ENCODE results near the gene PIAS1.
"Not testable (repeated sequence)": the region's sequence is repeated elsewhere in the genome, so short reads cannot be mapped to it uniquely, and the experiment has no call there.

The PIAS1 gene

GRCh38 chr15:68201879-68202261, 147.8 kb downstream of the PIAS1 start:
- no peak for DNase-seq (ENCODE audit: low read depth in 2 of 2, low spot score in 1 of 2)

DNA sequence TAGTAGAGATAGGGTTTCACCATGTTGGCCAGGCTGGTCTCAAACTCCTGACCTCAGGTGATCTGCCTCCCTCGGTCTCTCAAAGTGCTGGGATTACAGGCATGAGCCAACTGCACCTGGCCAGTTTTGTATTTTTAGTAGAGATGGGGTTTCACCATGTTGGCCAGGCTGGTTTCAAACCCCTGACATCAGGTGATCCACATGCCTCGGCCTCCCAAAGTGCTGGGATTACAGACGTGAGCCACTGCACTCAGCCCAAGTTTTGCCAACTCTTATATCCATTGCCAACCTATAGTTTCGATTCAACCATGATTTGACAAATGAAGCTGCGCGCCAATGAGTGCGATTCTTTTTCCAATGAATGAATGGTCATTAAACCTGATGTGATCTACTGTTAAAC, 148.9 kb downstream of the PIAS1 start:
- not testable (repeated sequence) for DNase-seq (ENCODE audit: low read depth in 2 of 2, low spot score in 1 of 2)

DNA sequence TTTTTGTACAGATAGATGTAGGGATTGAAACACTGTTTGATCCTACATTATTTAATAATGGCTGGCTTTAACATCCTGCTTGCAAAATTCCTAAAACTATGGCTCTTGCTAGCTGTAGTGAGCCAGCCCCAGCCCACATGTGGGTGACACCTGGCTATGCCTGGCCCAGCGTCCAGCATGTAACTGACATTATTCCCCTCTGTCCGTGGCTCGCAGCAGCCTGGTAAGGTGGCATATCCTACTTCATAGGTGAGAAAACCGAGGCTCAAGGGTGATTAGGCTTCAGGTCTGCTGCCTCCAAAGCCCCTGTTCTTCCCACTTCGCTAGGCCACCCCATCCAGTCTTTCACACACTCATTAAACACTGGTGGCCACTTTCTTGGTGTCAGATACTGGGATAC, 149.4 kb downstream of the PIAS1 start:
- no peak for DNase-seq (ENCODE audit: low read depth in 2 of 2, low spot score in 1 of 2)

DNA sequence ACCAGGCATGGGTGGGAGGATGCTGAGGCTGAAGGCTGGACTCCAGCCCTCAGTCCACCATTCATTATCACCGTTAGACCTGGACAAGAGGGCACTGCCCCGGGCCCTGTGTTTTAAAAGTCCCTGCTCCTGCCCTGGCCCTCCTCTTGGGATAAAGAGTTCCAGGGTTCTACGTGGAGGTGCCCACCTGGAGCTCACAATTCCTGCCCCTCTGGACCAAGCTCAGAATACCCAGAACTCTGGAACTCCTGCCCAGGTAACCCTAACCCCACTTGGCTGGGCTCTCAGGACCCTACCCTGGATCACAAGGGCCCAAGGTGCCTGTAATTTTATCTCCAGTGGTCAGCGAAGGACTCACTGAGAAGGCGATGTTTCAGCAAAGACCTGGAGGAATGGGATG, 149.8 kb downstream of the PIAS1 start:
- DNase-seq (ENCODE audit: low read depth in 2 of 2, low spot score in 1 of 2): no peak

GRCh38 chr15:68204361-68204760, 150.2 kb downstream of the PIAS1 start:
- no peak for DNase-seq (ENCODE audit: low read depth in 2 of 2, low spot score in 1 of 2)

GRCh38 chr15:68204776-68205557, 150.9 kb downstream of the PIAS1 start, which contains the start of gene CALML4:
Gene CALML4 (minus strand): TSS chr15:68205332. CDS start chr15:68205247, 85 bp downstream.
- no peak for DNase-seq (ENCODE audit: low read depth in 2 of 2, low spot score in 1 of 2)

GRCh38 chr15:68205558-68205944, 151.4 kb downstream of the PIAS1 start:
- no peak for DNase-seq (ENCODE audit: low read depth in 2 of 2, low spot score in 1 of 2)

- DNase-seq (ENCODE audit: low read depth in 2 of 2, low spot score in 1 of 2): no peak
Measured at GRCh38 chr15:68205954-68206539, 151.9 kb downstream of the PIAS1 start.

DNA sequence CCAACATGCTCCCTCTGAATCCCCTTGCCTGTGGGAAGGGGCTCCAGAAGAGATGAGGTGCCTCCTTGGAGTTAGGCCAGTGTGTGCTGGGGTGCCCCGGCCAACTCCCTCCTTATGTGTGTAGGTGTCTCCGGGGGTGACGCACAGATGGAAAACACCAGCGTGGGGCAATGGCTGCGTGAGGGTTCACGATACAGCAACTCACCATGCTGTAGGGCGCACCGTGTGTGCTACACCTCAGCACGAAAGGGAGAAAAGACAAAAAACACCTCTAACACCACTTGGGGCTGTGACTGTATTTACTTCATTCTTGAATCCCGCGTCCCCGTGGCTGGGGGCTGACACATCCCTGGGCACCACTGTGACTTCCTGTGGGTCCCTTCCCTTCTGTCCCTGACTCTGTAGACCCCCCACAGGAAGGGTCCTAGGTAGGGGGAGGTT, 152.6 kb downstream of the PIAS1 start:
- no peak for DNase-seq (ENCODE audit: low read depth in 2 of 2, low spot score in 1 of 2)

GRCh38 chr15:68207176-68207935, 153.2 kb downstream of the PIAS1 start:
- no peak for DNase-seq (ENCODE audit: low read depth in 2 of 2, low spot score in 1 of 2)

DNA sequence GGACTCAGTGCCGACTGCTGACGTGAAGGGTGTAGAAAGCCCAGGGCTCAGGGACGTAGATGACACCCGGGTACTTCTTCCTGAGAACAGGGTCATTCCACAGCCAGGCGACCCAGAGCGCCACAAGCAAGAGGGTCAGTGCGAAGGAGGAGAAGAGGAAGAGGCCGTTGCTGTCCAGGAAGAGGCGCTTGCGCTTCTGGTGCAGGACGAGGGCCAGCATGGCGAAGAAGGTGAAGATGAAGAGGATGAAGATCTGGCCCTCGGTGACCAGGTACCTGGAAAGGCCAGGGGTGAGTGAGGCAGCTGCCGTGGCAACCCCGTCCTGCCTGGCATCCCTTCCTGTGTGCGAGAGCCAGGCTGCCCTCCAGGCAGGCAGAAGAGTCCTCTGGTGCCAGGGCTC, 154.0 kb downstream of the PIAS1 start:
- no peak for DNase-seq (ENCODE audit: low read depth in 2 of 2, low spot score in 1 of 2)

DNA sequence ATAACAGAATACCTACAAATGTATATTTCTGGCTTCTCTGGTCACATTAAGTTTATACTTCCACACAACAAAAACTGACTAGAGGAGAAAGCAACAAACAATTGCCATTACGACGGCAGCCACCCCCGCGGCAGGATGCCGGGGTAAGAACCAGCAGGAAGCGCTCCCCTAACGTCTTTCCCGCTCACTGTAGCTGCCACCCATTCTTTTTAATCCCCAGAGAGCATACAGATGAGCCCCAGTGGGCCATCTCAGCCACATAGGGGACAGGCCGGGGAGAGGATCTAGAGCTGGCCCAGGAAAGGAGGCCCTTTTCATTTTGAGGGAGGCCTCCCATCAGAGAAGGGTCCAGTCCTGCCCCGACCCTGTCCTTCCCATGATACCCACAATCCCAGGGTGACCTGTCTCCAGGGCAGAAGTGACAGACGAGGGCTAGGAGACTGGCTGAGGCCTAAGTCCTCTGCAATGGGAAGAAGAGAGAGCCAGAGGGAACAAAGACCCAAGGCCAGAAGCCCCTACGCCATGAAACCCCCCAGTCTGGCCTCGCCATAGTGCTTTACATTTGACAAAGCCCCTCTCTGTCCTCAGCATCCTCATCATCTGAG, 154.6 kb downstream of the PIAS1 start:
- DNase-seq (ENCODE audit: low read depth in 2 of 2, low spot score in 1 of 2): no peak

GRCh38 chr15:68209272-68209671, 155.2 kb downstream of the PIAS1 start:
- no peak for DNase-seq (ENCODE audit: low read depth in 2 of 2, low spot score in 1 of 2)

DNA sequence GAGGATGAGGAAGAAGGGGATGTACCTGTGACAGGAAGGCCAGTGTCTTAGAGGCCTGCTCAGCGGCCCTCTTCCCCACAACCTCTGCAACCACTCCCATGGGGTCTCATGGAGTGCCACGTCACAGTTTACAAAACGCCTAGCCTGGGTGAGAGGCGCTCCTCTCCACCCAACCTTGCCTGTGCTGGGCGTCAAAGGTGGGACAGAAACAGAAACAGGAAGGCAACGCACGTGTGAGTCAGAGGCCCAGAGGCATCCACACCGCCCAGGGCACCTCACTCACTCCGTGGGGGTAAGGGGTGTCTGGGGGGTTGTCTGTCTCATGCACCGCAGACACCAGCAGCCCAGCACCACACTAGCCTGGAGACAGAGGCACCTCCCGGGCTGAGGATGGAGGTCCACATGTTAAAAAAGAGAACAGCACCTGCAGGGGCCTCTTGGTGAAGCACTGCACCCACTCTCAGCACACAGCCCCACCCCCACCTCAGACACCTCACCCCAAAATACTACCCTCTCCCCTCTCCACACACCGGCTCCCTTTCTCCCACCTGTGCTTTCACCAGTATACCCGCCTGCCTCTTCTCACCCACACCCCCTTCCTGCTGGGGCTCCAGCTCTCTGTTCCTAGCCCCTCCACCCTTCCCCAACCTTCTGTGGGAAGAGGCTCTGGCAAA, 155.8 kb downstream of the PIAS1 start:
- DNase-seq (ENCODE audit: low read depth in 2 of 2, low spot score in 1 of 2): peak; percentile 15 to 32

DNA sequence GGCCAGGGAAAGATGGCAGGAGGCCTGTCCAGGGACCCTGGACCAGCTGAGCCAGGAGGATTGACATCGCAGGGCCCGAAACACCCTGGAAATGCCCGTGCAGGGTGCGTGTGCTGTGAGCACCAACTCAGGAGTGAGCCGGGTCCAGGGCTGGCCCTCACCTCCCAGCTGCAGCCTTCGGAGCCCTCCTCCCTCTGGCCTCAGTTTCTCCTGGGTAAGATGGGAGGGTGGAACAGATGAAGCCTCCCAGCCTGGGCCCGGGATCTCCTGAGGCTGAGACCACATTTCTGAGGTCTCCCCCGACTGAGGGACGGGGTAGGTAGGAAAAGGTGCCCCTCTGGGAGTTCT, 156.3 kb downstream of the PIAS1 start:
- no peak for DNase-seq (ENCODE audit: low read depth in 2 of 2, low spot score in 1 of 2)

- DNase-seq (ENCODE audit: low read depth in 2 of 2, low spot score in 1 of 2): peak in 1 of 2 donors; percentile 16
Measured at GRCh38 chr15:68210821-68211655, 156.9 kb downstream of the PIAS1 start.

GRCh38 chr15:68211656-68212320, 157.7 kb downstream of the PIAS1 start:
- no peak for DNase-seq (ENCODE audit: low read depth in 2 of 2, low spot score in 1 of 2)

DNA sequence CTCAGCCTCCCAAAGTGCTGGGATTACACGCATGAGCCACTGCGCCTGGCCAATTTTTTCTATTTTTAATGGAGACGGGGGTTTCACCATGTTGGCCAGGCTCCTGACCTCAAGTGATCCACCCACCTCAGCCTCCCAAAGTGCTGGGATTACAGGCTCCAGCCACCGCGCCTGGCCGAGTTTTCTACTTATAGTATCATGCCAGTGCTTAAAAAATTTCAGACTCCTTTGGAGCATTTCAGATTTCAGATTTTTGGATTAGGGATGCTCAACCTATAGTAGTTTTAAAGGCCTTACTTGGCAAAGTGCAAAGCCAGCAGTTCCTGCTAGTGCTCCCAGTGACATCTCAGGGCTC, 159.4 kb downstream of the PIAS1 start:
- not testable (repeated sequence) for DNase-seq (ENCODE audit: low read depth in 2 of 2, low spot score in 1 of 2)

DNA sequence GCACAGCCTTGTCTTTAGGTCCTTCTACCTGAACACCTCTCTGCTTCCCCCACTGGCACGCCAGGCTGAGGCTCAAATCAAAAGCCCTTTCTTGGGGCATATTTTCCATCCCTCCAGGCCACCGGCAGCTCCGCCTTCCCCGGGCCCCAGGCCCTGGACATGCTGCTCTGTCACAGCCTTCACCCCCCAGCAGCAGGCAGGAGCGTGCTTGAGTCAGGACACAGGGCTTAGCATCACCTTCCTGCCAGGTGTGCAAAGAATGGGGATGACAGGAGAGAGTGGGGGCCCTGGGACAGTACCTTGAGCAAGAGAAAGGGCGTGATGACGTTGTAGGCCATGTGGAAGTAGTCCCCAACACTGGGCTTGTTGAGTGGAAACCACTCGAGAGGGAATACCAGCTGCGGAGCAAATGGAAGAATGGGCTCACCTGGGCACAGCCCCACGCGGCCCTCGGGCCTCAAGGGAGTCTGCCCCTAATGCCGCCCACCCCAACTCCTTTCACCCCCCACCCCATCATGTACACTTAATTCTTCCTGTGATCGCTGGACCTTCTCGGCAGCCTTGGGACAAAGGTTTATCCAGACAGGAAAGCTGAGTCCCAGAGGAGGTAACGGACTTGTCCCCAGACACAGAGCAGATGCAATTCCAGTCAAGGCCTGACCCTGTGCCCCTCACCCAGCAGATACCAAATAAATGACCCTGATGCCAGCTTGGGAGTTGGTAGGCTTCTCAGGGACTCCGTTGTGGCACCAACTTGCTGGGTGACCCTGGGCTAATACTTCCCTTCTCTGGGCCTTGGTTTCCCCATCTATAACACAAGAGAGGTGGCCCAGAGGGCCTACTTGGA, 160.1 kb downstream of the PIAS1 start:
- DNase-seq (ENCODE audit: low read depth in 2 of 2, low spot score in 1 of 2): no peak

Measured in stimulated activated CD8-positive, alpha-beta memory T cell treated with anti-CD3 and anti-CD28 coated beads, Interleukin-4, amount 100 ng/mL, for 4 hours (primary cell).